WTC11 (cell line): ENCODE measurements around the gene CFHR4. TPM values are rescaled to one million over a fixed set of nuclear protein-coding genes. Genes with fewer than 3 reads are reported as not detected.

Experiments
- ATAC-seq: fragments of 200-7000 bp; cut with Tn5 transposase; 2 replicates; pipeline ENCODE4 v1.10.0; 2021; ENCODE audit warnings: mild to moderate bottlenecking, moderate library complexity
- CTCF ChIA-PET: fragments of 300-600 bp; sonication (Branson Sonifier 250); formaldehyde crosslinking; loops from one replicate; lab custom pipeline; 2021; ENCODE audit warnings: antibody characterized with exemption; lab: Charles Lee
- POLR2A ChIA-PET: fragments of 350-600 bp; sonication (Branson Sonifier 250); formaldehyde crosslinking; loops from one replicate; lab custom pipeline; 2021; ENCODE audit warnings: antibody characterized with exemption; lab: Charles Lee
- DNase-seq: peaks from one replicate; pipeline ENCODE4 v3.0.0; 2021; ENCODE audit warnings: low spot score
- H3K27ac Mint-ChIP-seq: 2 replicates; pipeline ENCODE4 v1.8.0; 2021; ENCODE audit warnings: mixed read lengths
- H3K27me3 Mint-ChIP-seq: 2 replicates; pipeline ENCODE4 v1.8.0; 2021; ENCODE audit warnings: low read depth, mild to moderate bottlenecking, moderate library complexity, mixed read lengths
- H3K36me3 Mint-ChIP-seq: 2 replicates; pipeline ENCODE4 v1.8.0; 2021; ENCODE audit warnings: mixed read lengths
- H3K4me1 Mint-ChIP-seq: 2 replicates; pipeline ENCODE4 v1.8.0; 2022; ENCODE audit warnings: mixed read lengths
- H3K4me3 Mint-ChIP-seq: 2 replicates; pipeline ENCODE4 v1.8.0; 2021; ENCODE audit warnings: mild to moderate bottlenecking, moderate library complexity, mixed read lengths
- H3K9me3 Mint-ChIP-seq: 2 replicates; pipeline ENCODE4 v1.8.0; 2021; ENCODE audit warnings: mixed read lengths
- ATF1 ChIP-seq: sonication (generic); formaldehyde crosslinking; IDR thresholded peaks from 2 replicates; pipeline ENCODE4 v1.8.1; 2023; ENCODE audit warnings: mild to moderate bottlenecking, moderate library complexity, missing genetic modification reagents
- CREM ChIP-seq: sonication (generic); formaldehyde crosslinking; IDR thresholded peaks from 2 replicates; pipeline ENCODE4 v1.8.1; 2022; ENCODE audit warnings: mild to moderate bottlenecking, missing genetic modification reagents, moderate library complexity
- ELF4 ChIP-seq: sonication (generic); formaldehyde crosslinking; IDR thresholded peaks from 2 replicates; pipeline ENCODE4 v1.8.1; 2022; ENCODE audit warnings: low read depth, mild to moderate bottlenecking, moderate library complexity, missing genetic modification reagents
- ESRRA ChIP-seq: sonication (generic); formaldehyde crosslinking; IDR thresholded peaks from 2 replicates; pipeline ENCODE4 v1.8.1; 2022; ENCODE audit warnings: mild to moderate bottlenecking, missing genetic modification reagents, borderline replicate concordance
- FOXK1 ChIP-seq: sonication (generic); formaldehyde crosslinking; IDR thresholded peaks from 2 replicates; pipeline ENCODE4 v1.8.0; 2022; ENCODE audit warnings: mild to moderate bottlenecking, moderate library complexity, missing genetic modification reagents
- GABPB1 ChIP-seq: sonication (generic); formaldehyde crosslinking; IDR thresholded peaks from 2 replicates; pipeline ENCODE4 v1.8.1; 2023; ENCODE audit warnings: mild to moderate bottlenecking, missing genetic modification reagents
- MYBL2 ChIP-seq: sonication (generic); formaldehyde crosslinking; IDR thresholded peaks from 2 replicates; pipeline ENCODE4 v1.8.1; 2023; ENCODE audit warnings: mild to moderate bottlenecking, moderate library complexity, missing genetic modification reagents
- NFE2L1 ChIP-seq: sonication (generic); formaldehyde crosslinking; IDR thresholded peaks from 2 replicates; pipeline ENCODE4 v1.8.1; 2023; ENCODE audit warnings: missing genetic modification reagents
- NFYB ChIP-seq: sonication (generic); formaldehyde crosslinking; conservative IDR thresholded peaks from 2 replicates; pipeline ENCODE4 v1.8.0; 2022; ENCODE audit warnings: low read depth, missing genetic modification reagents
- NR1H2 ChIP-seq: sonication (generic); formaldehyde crosslinking; IDR thresholded peaks from 2 replicates; pipeline ENCODE4 v1.9.0; 2021; ENCODE audit warnings: mild to moderate bottlenecking, moderate library complexity, missing genetic modification reagents
- NR2C2 ChIP-seq: sonication (generic); formaldehyde crosslinking; IDR thresholded peaks from 2 replicates; pipeline ENCODE4 v1.8.0; 2022; ENCODE audit warnings: mild to moderate bottlenecking, missing genetic modification reagents
- NR3C1 ChIP-seq: sonication (generic); formaldehyde crosslinking; conservative IDR thresholded peaks from 2 replicates; pipeline ENCODE4 v1.8.1; 2023; ENCODE audit warnings: low read depth, mild to moderate bottlenecking, missing genetic modification reagents
- SMAD4 ChIP-seq: sonication (generic); formaldehyde crosslinking; IDR thresholded peaks from 2 replicates; pipeline ENCODE4 v1.8.0; 2022; ENCODE audit warnings: mild to moderate bottlenecking, missing genetic modification reagents
- SOX15 ChIP-seq: fragments of 250-450 bp; sonication (Bioruptor Pico); IDR thresholded peaks from 2 replicates; pipeline ENCODE4 v1.9.0; 2021; ENCODE audit warnings: mild to moderate bottlenecking
- TEAD4 ChIP-seq: sonication (generic); formaldehyde crosslinking; IDR thresholded peaks from 2 replicates; pipeline ENCODE4 v1.8.0; 2022; ENCODE audit warnings: mild to moderate bottlenecking, missing genetic modification reagents
- ZBTB21 ChIP-seq: sonication (generic); formaldehyde crosslinking; IDR thresholded peaks from 2 replicates; pipeline ENCODE4 v1.8.1; 2023; ENCODE audit warnings: mild to moderate bottlenecking, missing genetic modification reagents, borderline replicate concordance
- ZNF121 ChIP-seq: sonication (generic); formaldehyde crosslinking; IDR thresholded peaks from 2 replicates; pipeline ENCODE4 v1.8.0; 2023; ENCODE audit warnings: missing genetic modification reagents
- ZNF138 ChIP-seq: sonication (generic); formaldehyde crosslinking; conservative IDR thresholded peaks from 2 replicates; pipeline ENCODE4 v1.8.1; 2022; ENCODE audit warnings: mild to moderate bottlenecking, moderate library complexity, missing genetic modification reagents
- ZNF219 ChIP-seq: sonication (generic); formaldehyde crosslinking; IDR thresholded peaks from 2 replicates; pipeline ENCODE4 v1.8.0; 2023; ENCODE audit warnings: missing genetic modification reagents, mild to moderate bottlenecking, borderline replicate concordance
- ZNF232 ChIP-seq: sonication (generic); formaldehyde crosslinking; IDR thresholded peaks from 2 replicates; pipeline ENCODE4 v1.8.0; 2022; ENCODE audit warnings: mild to moderate bottlenecking, missing genetic modification reagents
- ZNF423 ChIP-seq: fragments of 250-450 bp; sonication (Bioruptor Pico); IDR thresholded peaks from 2 replicates; pipeline ENCODE4 v2.1.2; 2022; ENCODE audit warnings: mild to moderate bottlenecking, moderate library complexity
- total RNA-seq: library from RNA; stranded (reverse); gene quantifications from 3 replicates; pipeline ENCODE4 v1.2.3, GENCODE V29; 2021
- TF ChIP-seq, protein P1 (sequence below): sonication (generic); formaldehyde crosslinking; IDR thresholded peaks from 2 replicates; pipeline ENCODE4 v1.8.1; 2022; ENCODE audit warnings: mild to moderate bottlenecking, moderate library complexity, missing genetic modification reagents
- TF ChIP-seq, protein P2 (sequence below): sonication (generic); formaldehyde crosslinking; IDR thresholded peaks from 2 replicates; pipeline ENCODE4 v1.8.1; 2022; ENCODE audit warnings: missing genetic modification reagents, borderline replicate concordance
- TF ChIP-seq, protein P3 (sequence below): sonication (generic); formaldehyde crosslinking; IDR thresholded peaks from 2 replicates; pipeline ENCODE4 v1.8.1; 2023; ENCODE audit warnings: mild to moderate bottlenecking, missing genetic modification reagents, moderate library complexity
- TF ChIP-seq, protein P4 (sequence below): fragments of 250-450 bp; sonication (Bioruptor Pico); IDR thresholded peaks from 2 replicates; pipeline ENCODE4 v1.9.0; 2021; ENCODE audit warnings: moderate library complexity, mild to moderate bottlenecking, inconsistent platforms, borderline replicate concordance
- TF ChIP-seq, protein P5 (sequence below): fragments of 250-450 bp; sonication (Bioruptor Pico); IDR thresholded peaks from 2 replicates; pipeline ENCODE4 v2.1.2; 2022; ENCODE audit warnings: mild to moderate bottlenecking, moderate library complexity
- TF ChIP-seq, protein P6 (sequence below): sonication (generic); formaldehyde crosslinking; IDR thresholded peaks from 2 replicates; pipeline ENCODE4 v1.8.0; 2022; ENCODE audit warnings: mild to moderate bottlenecking, missing genetic modification reagents
- TF ChIP-seq, protein P7 (sequence below): sonication (generic); formaldehyde crosslinking; conservative IDR thresholded peaks from 2 replicates; pipeline ENCODE4 v1.8.1; 2022; ENCODE audit warnings: mild to moderate bottlenecking, missing genetic modification reagents
- TF ChIP-seq, protein P8 (sequence below): sonication (generic); formaldehyde crosslinking; IDR thresholded peaks from 2 replicates; pipeline ENCODE4 v1.8.1; 2023; ENCODE audit warnings: mild to moderate bottlenecking, moderate library complexity, missing genetic modification reagents

Gene CFHR4
- total RNA-seq, 1 experiment from 2014 or later: 0.42 TPM

DNA sequence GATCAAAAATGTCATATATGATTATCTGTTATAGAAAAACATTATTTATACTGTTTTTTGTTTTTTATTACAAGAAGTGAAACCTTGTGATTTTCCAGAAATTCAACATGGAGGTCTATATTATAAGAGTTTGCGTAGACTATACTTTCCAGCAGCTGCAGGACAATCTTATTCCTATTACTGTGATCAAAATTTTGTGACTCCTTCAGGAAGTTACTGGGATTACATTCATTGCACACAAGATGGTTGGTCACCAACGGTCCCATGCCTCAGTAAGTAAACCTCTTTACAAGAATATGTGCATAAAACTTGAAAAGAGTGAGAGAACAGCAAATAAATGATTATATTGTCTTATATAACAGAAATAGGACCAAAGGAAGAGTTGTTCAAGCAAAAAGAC is 14.5 kb downstream of the CFHR4 start:
- ATAC-seq: no peak; the same call in 1 of the 2 replicates
- H3K36me3 Mint-ChIP-seq: no peaks in the 10 kb centered on the region
- POLR2A ChIA-PET: no interaction called here

DNA sequence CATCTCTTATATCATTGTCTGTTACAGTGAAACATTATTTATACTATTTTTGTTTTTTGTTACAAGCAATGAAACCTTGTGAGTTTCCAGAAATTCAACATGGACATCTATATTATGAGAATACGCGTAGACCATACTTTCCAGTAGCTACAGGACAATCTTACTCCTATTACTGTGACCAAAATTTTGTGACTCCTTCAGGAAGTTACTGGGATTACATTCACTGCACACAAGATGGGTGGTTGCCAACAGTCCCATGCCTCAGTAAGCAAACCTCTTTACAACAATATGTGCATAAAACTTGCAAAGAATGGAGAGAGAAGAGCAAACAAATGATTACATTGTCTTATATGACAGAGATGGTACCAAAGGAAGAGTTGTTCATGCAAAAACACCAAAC is 22.4 kb downstream of the CFHR4 start:
- Mint-ChIP-seq H3K4me1 (peaks cover 26% of the 10 kb centered on the region), H3K4me3 (no peak overlapping the region), H3K27me3 (no peaks in the 10 kb centered on the region), H3K9me3 (peaks cover 4% of the 10 kb centered on the region), H3K27ac (no peak overlapping the region), H3K36me3 (no peaks in the 10 kb centered on the region)
- ATAC-seq (peak; percentile 88), DNase-seq (no peak)
- POLR2A ChIA-PET: no interaction called here
- CTCF ChIA-PET: no interaction called here
- TF ChIP-seq NR3C1 (CRISPR knock-in tag) (no peak), ATF1 (no peak), GABPB1 (CRISPR knock-in tag) (no peak), SOX15 (CRISPR knock-in tag) (no peak), CREM (CRISPR knock-in tag) (no peak), NR2C2 (no peak), NR1H2 (CRISPR knock-in tag) (no peak), ZNF232 (no peak), TEAD4 (CRISPR knock-in tag) (no peak), ZNF219 (CRISPR knock-in tag) (no peak), ZNF423 (no peak), ZNF121 (CRISPR knock-in tag) (no peak), ELF4 (CRISPR knock-in tag) (no peak), NFE2L1 (CRISPR knock-in tag) (no peak)
- TF ChIP-seq, protein P1, sequence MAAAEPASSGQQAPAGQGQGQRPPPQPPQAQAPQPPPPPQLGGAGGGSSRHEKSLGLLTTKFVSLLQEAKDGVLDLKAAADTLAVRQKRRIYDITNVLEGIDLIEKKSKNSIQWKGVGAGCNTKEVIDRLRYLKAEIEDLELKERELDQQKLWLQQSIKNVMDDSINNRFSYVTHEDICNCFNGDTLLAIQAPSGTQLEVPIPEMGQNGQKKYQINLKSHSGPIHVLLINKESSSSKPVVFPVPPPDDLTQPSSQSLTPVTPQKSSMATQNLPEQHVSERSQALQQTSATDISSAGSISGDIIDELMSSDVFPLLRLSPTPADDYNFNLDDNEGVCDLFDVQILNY (CRISPR knock-in tag): no peak
- TF ChIP-seq, protein P2, sequence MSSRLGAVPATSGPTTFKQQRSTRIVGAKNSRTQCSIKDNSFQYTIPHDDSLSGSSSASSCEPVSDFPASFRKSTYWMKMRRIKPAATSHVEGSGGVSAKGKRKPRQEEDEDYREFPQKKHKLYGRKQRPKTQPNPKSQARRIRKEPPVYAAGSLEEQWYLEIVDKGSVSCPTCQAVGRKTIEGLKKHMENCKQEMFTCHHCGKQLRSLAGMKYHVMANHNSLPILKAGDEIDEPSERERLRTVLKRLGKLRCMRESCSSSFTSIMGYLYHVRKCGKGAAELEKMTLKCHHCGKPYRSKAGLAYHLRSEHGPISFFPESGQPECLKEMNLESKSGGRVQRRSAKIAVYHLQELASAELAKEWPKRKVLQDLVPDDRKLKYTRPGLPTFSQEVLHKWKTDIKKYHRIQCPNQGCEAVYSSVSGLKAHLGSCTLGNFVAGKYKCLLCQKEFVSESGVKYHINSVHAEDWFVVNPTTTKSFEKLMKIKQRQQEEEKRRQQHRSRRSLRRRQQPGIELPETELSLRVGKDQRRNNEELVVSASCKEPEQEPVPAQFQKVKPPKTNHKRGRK (CRISPR knock-in tag): no peak
- TF ChIP-seq, protein P3, sequence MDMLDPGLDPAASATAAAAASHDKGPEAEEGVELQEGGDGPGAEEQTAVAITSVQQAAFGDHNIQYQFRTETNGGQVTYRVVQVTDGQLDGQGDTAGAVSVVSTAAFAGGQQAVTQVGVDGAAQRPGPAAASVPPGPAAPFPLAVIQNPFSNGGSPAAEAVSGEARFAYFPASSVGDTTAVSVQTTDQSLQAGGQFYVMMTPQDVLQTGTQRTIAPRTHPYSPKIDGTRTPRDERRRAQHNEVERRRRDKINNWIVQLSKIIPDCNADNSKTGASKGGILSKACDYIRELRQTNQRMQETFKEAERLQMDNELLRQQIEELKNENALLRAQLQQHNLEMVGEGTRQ (CRISPR knock-in tag): no peak

More for the DNA sequence above, 14.5 kb downstream of the CFHR4 start:
- Mint-ChIP-seq H3K27me3 (no peaks in the 10 kb centered on the region), H3K9me3 (no peaks in the 10 kb centered on the region), H3K27ac (no peak overlapping the region), H3K4me1 (peaks cover 22% of the 10 kb centered on the region), H3K4me3 (no peak overlapping the region)
- no peak for DNase-seq
- TF ChIP-seq NR1H2 (CRISPR knock-in tag) (no peak), FOXK1 (CRISPR knock-in tag) (no peak), ELF4 (CRISPR knock-in tag) (no peak), TEAD4 (CRISPR knock-in tag) (no peak), ZNF138 (CRISPR knock-in tag) (no peak), ZBTB21 (CRISPR knock-in tag) (no peak), ZNF232 (no peak), MYBL2 (no peak), NFYB (CRISPR knock-in tag) (no peak), ATF1 (no peak), ESRRA (CRISPR knock-in tag) (no peak), SMAD4 (CRISPR knock-in tag) (no peak)
- TF ChIP-seq, protein P4, sequence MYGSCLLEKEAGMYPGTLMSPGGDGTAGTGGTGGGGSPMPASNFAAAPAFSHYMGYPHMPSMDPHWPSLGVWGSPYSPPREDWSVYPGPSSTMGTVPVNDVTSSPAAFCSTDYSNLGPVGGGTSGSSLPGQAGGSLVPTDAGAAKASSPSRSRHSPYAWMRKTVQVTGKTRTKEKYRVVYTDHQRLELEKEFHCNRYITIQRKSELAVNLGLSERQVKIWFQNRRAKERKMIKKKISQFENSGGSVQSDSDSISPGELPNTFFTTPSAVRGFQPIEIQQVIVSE (CRISPR knock-in tag): no peak
- TF ChIP-seq, protein P5, sequence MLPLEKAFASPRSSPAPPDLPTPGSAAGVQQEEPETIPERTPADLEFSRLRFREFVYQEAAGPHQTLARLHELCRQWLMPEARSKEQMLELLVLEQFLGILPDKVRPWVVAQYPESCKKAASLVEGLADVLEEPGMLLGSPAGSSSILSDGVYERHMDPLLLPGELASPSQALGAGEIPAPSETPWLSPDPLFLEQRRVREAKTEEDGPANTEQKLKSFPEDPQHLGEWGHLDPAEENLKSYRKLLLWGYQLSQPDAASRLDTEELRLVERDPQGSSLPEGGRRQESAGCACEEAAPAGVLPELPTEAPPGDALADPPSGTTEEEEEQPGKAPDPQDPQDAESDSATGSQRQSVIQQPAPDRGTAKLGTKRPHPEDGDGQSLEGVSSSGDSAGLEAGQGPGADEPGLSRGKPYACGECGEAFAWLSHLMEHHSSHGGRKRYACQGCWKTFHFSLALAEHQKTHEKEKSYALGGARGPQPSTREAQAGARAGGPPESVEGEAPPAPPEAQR (CRISPR knock-in tag): no peak
- TF ChIP-seq, protein P6, sequence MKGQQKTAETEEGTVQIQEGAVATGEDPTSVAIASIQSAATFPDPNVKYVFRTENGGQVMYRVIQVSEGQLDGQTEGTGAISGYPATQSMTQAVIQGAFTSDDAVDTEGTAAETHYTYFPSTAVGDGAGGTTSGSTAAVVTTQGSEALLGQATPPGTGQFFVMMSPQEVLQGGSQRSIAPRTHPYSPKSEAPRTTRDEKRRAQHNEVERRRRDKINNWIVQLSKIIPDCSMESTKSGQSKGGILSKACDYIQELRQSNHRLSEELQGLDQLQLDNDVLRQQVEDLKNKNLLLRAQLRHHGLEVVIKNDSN: no peak
- TF ChIP-seq, protein P1 (CRISPR knock-in tag): no peak
- TF ChIP-seq, protein P7, sequence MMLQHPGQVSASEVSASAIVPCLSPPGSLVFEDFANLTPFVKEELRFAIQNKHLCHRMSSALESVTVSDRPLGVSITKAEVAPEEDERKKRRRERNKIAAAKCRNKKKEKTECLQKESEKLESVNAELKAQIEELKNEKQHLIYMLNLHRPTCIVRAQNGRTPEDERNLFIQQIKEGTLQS (CRISPR knock-in tag): no peak
- TF ChIP-seq, protein P8, sequence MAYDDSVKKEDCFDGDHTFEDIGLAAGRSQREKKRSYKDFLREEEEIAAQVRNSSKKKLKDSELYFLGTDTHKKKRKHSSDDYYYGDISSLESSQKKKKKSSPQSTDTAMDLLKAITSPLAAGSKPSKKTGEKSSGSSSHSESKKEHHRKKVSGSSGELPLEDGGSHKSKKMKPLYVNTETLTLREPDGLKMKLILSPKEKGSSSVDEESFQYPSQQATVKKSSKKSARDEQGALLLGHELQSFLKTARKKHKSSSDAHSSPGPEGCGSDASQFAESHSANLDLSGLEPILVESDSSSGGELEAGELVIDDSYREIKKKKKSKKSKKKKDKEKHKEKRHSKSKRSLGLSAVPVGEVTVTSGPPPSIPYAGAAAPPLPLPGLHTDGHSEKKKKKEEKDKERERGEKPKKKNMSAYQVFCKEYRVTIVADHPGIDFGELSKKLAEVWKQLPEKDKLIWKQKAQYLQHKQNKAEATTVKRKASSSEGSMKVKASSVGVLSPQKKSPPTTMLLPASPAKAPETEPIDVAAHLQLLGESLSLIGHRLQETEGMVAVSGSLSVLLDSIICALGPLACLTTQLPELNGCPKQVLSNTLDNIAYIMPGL (CRISPR knock-in tag): no peak
- CTCF ChIA-PET: interaction anchor here (0.9 kb wide), 1 partner anchor 178 kb away, joined by 3 read pairs; no protein-coding TSS in a partner anchor
